IMR-90 (cell line): ENCODE results near the gene SNAP25. TPM values are rescaled to one million over a fixed set of nuclear protein-coding genes. Genes with fewer than 3 reads are reported as not detected.

ENCODE experiments used
- ATAC-seq: fragments of 200-7000 bp; cut with Tn5 transposase; 2 replicates; pipeline ENCODE4 v1.9.1; 2020; ENCODE audit warnings: low read depth, mild to moderate bottlenecking, moderate library complexity
- BruUV-seq: library from RNA; stranded (reverse); fragments of 400-500 nt; replicated peaks from 2 replicates; lab custom pipeline; 2021; lab: Mats Ljungman, UMichigan
- CTCF ChIA-PET: fragments of 300-600 bp; formaldehyde crosslinking; extraction: SDS; loops from one replicate; lab custom pipeline; 2021; ENCODE audit warnings: antibody characterized with exemption; lab: Yijun Ruan, JAX
- POLR2A ChIA-PET: fragments of 300-600 bp; sonication (Branson Sonifier 250); formaldehyde crosslinking; loops from one replicate; lab custom pipeline; 2022; ENCODE audit warnings: antibody characterized with exemption; ENCODE audit not compliant: unreplicated experiment; lab: Charles Lee
- DNase-seq: peaks from one replicate; pipeline ENCODE4 v3.0.0; 2013
- H2AFZ ChIP-seq: replicated peaks from 2 replicates; pipeline ENCODE3; 2013; ENCODE audit warnings: low read length, mild to moderate bottlenecking; ENCODE audit not compliant: poor library complexity
- H2AK5ac ChIP-seq: 2 replicates; pipeline ENCODE4 v1.6.1; 2013; ENCODE audit warnings: low read depth, low read length, inconsistent platforms
- H2AK9ac ChIP-seq: replicated peaks from 2 replicates; pipeline ENCODE3; 2013; ENCODE audit warnings: mild to moderate bottlenecking, low read depth, low read length, moderate library complexity; ENCODE audit not compliant: poor library complexity
- H2BK120ac ChIP-seq: 2 replicates; pipeline ENCODE4 v1.6.1; 2013; ENCODE audit warnings: low read depth, low read length, inconsistent platforms
- H2BK15ac ChIP-seq: 3 replicates; pipeline ENCODE4 v1.6.1; 2013; ENCODE audit warnings: low read depth, low read length, inconsistent platforms
- H2BK20ac ChIP-seq: 2 replicates; pipeline ENCODE4 v1.6.1; 2013; ENCODE audit warnings: low read depth, mild to moderate bottlenecking, inconsistent platforms, low read length, moderate library complexity
- H2BK5ac ChIP-seq: 2 replicates; pipeline ENCODE4 v1.6.1; 2013; ENCODE audit warnings: mild to moderate bottlenecking, low read depth, low read length, inconsistent platforms; ENCODE audit not compliant: poor library complexity, severe bottlenecking
- H3K14ac ChIP-seq: replicated peaks from 2 replicates; pipeline ENCODE4 v1.6.1; 2013; ENCODE audit warnings: low read depth, low read length, inconsistent platforms
- H3K18ac ChIP-seq: 2 replicates; pipeline ENCODE4 v1.6.1; 2013; ENCODE audit warnings: low read depth, low read length, control low read depth
- H3K23ac ChIP-seq: 2 replicates; pipeline ENCODE4 v1.6.1; 2013; ENCODE audit warnings: low read depth, low read length, inconsistent platforms
- H3K27ac ChIP-seq: 2 replicates; pipeline ENCODE4 v1.5.1; 2013; ENCODE audit warnings: mild to moderate bottlenecking, control low read depth, low read length; ENCODE audit not compliant: insufficient read depth
- H3K27me3 ChIP-seq: 2 replicates; pipeline ENCODE4 v1.6.1; 2013; ENCODE audit warnings: low read length; ENCODE audit not compliant: control insufficient read depth, insufficient read depth
- H3K36me3 ChIP-seq: 2 replicates; pipeline ENCODE4 v1.6.1; 2013; ENCODE audit warnings: low read length, mixed read lengths; ENCODE audit not compliant: control insufficient read depth, insufficient read depth
- H3K4ac ChIP-seq: 2 replicates; pipeline ENCODE4 v1.6.1; 2013; ENCODE audit warnings: low read depth, low read length, inconsistent platforms
- H3K4me1 ChIP-seq: 2 replicates; pipeline ENCODE4 v1.6.1; 2013; ENCODE audit warnings: low read length, mixed read lengths; ENCODE audit not compliant: control insufficient read depth, insufficient read depth
- H3K4me2 ChIP-seq: 2 replicates; pipeline ENCODE4 v1.6.1; 2013; ENCODE audit warnings: low read depth, mild to moderate bottlenecking, control low read depth, low read length, moderate library complexity
- H3K4me3 ChIP-seq: 2 replicates; pipeline ENCODE4 v1.5.1; 2013; ENCODE audit warnings: low read depth, mild to moderate bottlenecking, control low read depth, low read length, moderate library complexity; ENCODE audit not compliant: insufficient read depth
- H3K56ac ChIP-seq: 2 replicates; pipeline ENCODE4 v1.6.1; 2013; ENCODE audit warnings: low read length, inconsistent platforms; ENCODE audit not compliant: insufficient read depth; ENCODE audit errors: extremely low read depth
- H3K79me1 ChIP-seq, 2 experiments: 2 replicates each; pipeline ENCODE4 v1.6.1; 2013; ENCODE audit warnings: low read length in 2 of 2, inconsistent platforms in 1 of 2, low read depth in 1 of 2
- H3K9ac ChIP-seq: 2 replicates; pipeline ENCODE4 v1.6.1; 2013; ENCODE audit warnings: low read depth, low read length, control low read depth
- H3K9me1 ChIP-seq: 2 replicates; pipeline ENCODE4 v1.6.1; 2013; ENCODE audit warnings: low read length, inconsistent platforms; ENCODE audit not compliant: insufficient read depth
- H3K9me3 ChIP-seq: 2 replicates; pipeline ENCODE4 v1.6.1; 2013; ENCODE audit warnings: low read length; ENCODE audit not compliant: control insufficient read depth, insufficient read depth
- H4K20me1 ChIP-seq: 2 replicates; pipeline ENCODE4 v1.6.1; 2013; ENCODE audit warnings: low read length, inconsistent platforms; ENCODE audit not compliant: insufficient read depth
- H4K5ac ChIP-seq: 2 replicates; pipeline ENCODE4 v1.6.1; 2013; ENCODE audit warnings: mild to moderate bottlenecking, low read depth, low read length, control low read depth
- H4K8ac ChIP-seq, 2 experiments: 2 replicates each; pipeline ENCODE4 v1.6.1; 2013; ENCODE audit warnings: low read depth in 2 of 2, low read length in 2 of 2, control low read depth in 1 of 2, inconsistent platforms in 1 of 2
- H4K91ac ChIP-seq: 2 replicates; pipeline ENCODE4 v1.6.1; 2013; ENCODE audit warnings: low read depth, low read length, inconsistent platforms; ENCODE audit not compliant: insufficient read depth
- CEBPB ChIP-seq: IDR thresholded peaks from 2 replicates; pipeline ENCODE4 v1.6.1; 2012; ENCODE audit warnings: low read depth, low read length, improper control_type of control experiment
- CHD1 ChIP-seq: IDR thresholded peaks from 2 replicates; pipeline ENCODE4 v1.6.1; 2012; ENCODE audit warnings: low read depth, low read length, improper control_type of control experiment
- FOS ChIP-seq: fragments of 150-350 bp; IDR thresholded peaks from 2 replicates; pipeline ENCODE4 v1.6.1; 2016; ENCODE audit warnings: low read depth, low read length
- MAZ ChIP-seq: IDR thresholded peaks from 2 replicates; pipeline ENCODE4 v1.6.1; 2012; ENCODE audit warnings: low read depth, mild to moderate bottlenecking, low read length, improper control_type of control experiment, moderate library complexity, borderline replicate concordance
- MXI1 ChIP-seq: IDR thresholded peaks from 2 replicates; pipeline ENCODE4 v1.6.1; 2012; ENCODE audit warnings: low read depth, mild to moderate bottlenecking, low read length, moderate library complexity, borderline replicate concordance
- NFE2L2 ChIP-seq: fragments of 150-350 bp; IDR thresholded peaks from 2 replicates; pipeline ENCODE4 v1.6.1; 2016; ENCODE audit warnings: low read depth, mild to moderate bottlenecking, low read length
- POLR2A ChIP-seq: IDR thresholded peaks from 2 replicates; pipeline ENCODE4 v1.6.1; 2012; ENCODE audit warnings: mild to moderate bottlenecking, low read depth, low read length
- RAD21 ChIP-seq: IDR thresholded peaks from 2 replicates; pipeline ENCODE4 v1.6.1; 2012; ENCODE audit warnings: low read length, improper control_type of control experiment
- RFX5 ChIP-seq: IDR thresholded peaks from 2 replicates; pipeline ENCODE4 v1.8.0; 2012; ENCODE audit warnings: low read depth, mild to moderate bottlenecking, low read length, moderate library complexity
- SMC3 ChIP-seq: fragments of 150-350 bp; IDR thresholded peaks from 2 replicates; pipeline ENCODE4 v1.6.1; 2016; ENCODE audit warnings: low read depth, mild to moderate bottlenecking, antibody characterized with exemption, low read length, moderate library complexity
- WGBS, 2 experiments: methylation state at CpG; one replicate each; pipeline versions ENCODE4 v1.1.5 to v1.1.7; 2013; ENCODE audit warnings: missing lambda C conversion rate in 2 of 2; ENCODE audit not compliant: insufficient read length in 1 of 2; ENCODE audit errors: extremely low coverage in 2 of 2; 5-methylcytosine and 5-hydroxymethylcytosine counted together
- dilution Hi-C: fragments of 300-500 bp; cut with HindIII; formaldehyde crosslinking; loops from one replicate; pipeline ENCODE4 v1.14.3; 2018; ENCODE audit warnings: low sequenced_read_pairs; ENCODE audit not compliant: unreplicated experiment
- in situ Hi-C: fragments of 300-500 bp; cut with MboI; formaldehyde crosslinking; loops from 3 replicates; pipeline ENCODE4 v1.14.3; 2019; ENCODE audit warnings: low sequenced_read_pairs, inconsistent platforms, mixed read lengths
- intact Hi-C: fragments of 100-400 bp; cut with micrococcal nuclease; formaldehyde crosslinking; loops from 2 replicates; pipeline ENCODE4 v1.10.0; 2022
- polyA plus RNA-seq, 3 experiments: library from polyadenylated mRNA; depleted of rRNA; stranded (reverse); fragments of >200 nt; gene quantifications; 2 replicates each; pipeline ENCODE4 v1.2.3, GENCODE V29; 2012; ENCODE audit warnings: low replicate concordance in 1 of 3
- total RNA-seq: library from RNA; depleted of rRNA; stranded (reverse); fragments of >200 nt; gene quantifications from 2 replicates; pipeline ENCODE4 v1.2.3, GENCODE V29; 2012
- TF ChIP-seq, protein P1 (sequence below): fragments of 150-350 bp; IDR thresholded peaks from 2 replicates; pipeline ENCODE4 v1.6.1; 2016; ENCODE audit warnings: low read depth, mild to moderate bottlenecking, low read length, moderate library complexity, borderline replicate concordance
- TF ChIP-seq, protein P2 (sequence below): conservative IDR thresholded peaks from 2 replicates; pipeline ENCODE4 v1.5.1; 2012; ENCODE audit warnings: mild to moderate bottlenecking, low read depth, low read length, improper control_type of control experiment
- TF ChIP-seq, protein P3 (sequence below): fragments of 150-350 bp; IDR thresholded peaks from 2 replicates; pipeline ENCODE4 v1.6.1; 2017; ENCODE audit warnings: mild to moderate bottlenecking, antibody characterized with exemption, low read length, low read depth

Gene SNAP25
- total and polyA plus RNA-seq, 2 of the 4 experiments (the other 2 are of a cell fraction): 1.1 to 2.8 TPM

DNA sequence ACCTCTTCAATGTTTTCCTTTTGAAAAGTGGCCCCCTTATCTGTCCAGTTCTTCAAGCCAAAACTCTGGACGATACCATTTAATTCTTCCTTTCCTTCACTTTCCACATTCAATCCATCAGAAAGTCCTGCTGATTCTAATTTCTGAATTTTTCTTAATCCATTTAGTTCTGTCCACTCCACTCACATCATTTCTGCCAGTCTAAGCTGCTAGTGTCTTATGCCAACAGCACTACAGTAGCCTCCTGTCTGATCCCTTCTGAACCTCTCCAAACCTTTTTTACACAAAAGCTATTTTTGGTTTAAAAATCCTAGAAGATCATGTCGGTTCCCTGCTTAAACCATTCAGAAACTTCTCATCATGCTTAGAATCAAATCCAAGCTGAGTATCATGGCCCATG is 24.5 kb upstream of the SNAP25 start:
- in situ Hi-C loops: no loop called here
- no peak overlapping the region for H2AK5ac ChIP-seq
- H4K91ac ChIP-seq: no peak overlapping the region
- no peak overlapping the region for H3K9ac ChIP-seq
- H3K4me1 ChIP-seq: no peaks in the 10 kb centered on the region
- H2BK120ac ChIP-seq: no peak overlapping the region
- no peak overlapping the region for H4K8ac ChIP-seq
- no peak overlapping the region for H3K27ac ChIP-seq
- BruUV-seq: no TSS peak
- ChIA-PET CTCF (no interaction called here), POLR2A (no interaction called here)
- no peak overlapping the region for H3K18ac ChIP-seq
- no peak overlapping the region for H2AK9ac ChIP-seq
- H3K23ac ChIP-seq: no peak overlapping the region
- no peaks in the 10 kb centered on the region for H3K9me1 ChIP-seq
- no peaks in the 10 kb centered on the region for H3K79me1 ChIP-seq
- no peaks in the 10 kb centered on the region for H3K36me3 ChIP-seq
- 84% methylated on average over 2 of the region's 2 CpGs; no CpG with 5 or more reads in 1 of the 2 experiments for WGBS, 2 experiments
- ATAC-seq (no peak), DNase-seq (no peak)
- no peak overlapping the region for H3K4me3 ChIP-seq
- intact Hi-C loops: no loop called here
- no peaks in the 10 kb centered on the region for H4K20me1 ChIP-seq
- no peak overlapping the region for H4K5ac ChIP-seq
- H2BK5ac ChIP-seq: no peak overlapping the region
- no peaks in the 10 kb centered on the region for H3K27me3 ChIP-seq
- no peak overlapping the region for H2AFZ ChIP-seq
- H3K4ac ChIP-seq: no peak overlapping the region
- no peak overlapping the region for H3K56ac ChIP-seq
- no peak overlapping the region for H3K14ac ChIP-seq
- no peaks in the 10 kb centered on the region for H3K9me3 ChIP-seq
- H2BK15ac ChIP-seq: no peak overlapping the region
- no peak for TF ChIP-seq SMC3
- TF ChIP-seq CEBPB: no peak
- no peak for TF ChIP-seq FOS
- no peak for TF ChIP-seq RFX5
- no peak for TF ChIP-seq MAZ
- TF ChIP-seq POLR2A: no peak
- TF ChIP-seq NFE2L2: no peak
- TF ChIP-seq, protein P1, sequence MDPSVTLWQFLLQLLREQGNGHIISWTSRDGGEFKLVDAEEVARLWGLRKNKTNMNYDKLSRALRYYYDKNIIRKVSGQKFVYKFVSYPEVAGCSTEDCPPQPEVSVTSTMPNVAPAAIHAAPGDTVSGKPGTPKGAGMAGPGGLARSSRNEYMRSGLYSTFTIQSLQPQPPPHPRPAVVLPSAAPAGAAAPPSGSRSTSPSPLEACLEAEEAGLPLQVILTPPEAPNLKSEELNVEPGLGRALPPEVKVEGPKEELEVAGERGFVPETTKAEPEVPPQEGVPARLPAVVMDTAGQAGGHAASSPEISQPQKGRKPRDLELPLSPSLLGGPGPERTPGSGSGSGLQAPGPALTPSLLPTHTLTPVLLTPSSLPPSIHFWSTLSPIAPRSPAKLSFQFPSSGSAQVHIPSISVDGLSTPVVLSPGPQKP: no peak
- no peak for TF ChIP-seq RAD21
- TF ChIP-seq, protein P2, sequence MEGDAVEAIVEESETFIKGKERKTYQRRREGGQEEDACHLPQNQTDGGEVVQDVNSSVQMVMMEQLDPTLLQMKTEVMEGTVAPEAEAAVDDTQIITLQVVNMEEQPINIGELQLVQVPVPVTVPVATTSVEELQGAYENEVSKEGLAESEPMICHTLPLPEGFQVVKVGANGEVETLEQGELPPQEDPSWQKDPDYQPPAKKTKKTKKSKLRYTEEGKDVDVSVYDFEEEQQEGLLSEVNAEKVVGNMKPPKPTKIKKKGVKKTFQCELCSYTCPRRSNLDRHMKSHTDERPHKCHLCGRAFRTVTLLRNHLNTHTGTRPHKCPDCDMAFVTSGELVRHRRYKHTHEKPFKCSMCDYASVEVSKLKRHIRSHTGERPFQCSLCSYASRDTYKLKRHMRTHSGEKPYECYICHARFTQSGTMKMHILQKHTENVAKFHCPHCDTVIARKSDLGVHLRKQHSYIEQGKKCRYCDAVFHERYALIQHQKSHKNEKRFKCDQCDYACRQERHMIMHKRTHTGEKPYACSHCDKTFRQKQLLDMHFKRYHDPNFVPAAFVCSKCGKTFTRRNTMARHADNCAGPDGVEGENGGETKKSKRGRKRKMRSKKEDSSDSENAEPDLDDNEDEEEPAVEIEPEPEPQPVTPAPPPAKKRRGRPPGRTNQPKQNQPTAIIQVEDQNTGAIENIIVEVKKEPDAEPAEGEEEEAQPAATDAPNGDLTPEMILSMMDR: no peak
- TF ChIP-seq CHD1: no peak
- TF ChIP-seq, protein P3, sequence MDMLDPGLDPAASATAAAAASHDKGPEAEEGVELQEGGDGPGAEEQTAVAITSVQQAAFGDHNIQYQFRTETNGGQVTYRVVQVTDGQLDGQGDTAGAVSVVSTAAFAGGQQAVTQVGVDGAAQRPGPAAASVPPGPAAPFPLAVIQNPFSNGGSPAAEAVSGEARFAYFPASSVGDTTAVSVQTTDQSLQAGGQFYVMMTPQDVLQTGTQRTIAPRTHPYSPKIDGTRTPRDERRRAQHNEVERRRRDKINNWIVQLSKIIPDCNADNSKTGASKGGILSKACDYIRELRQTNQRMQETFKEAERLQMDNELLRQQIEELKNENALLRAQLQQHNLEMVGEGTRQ: no peak
- no peak for TF ChIP-seq MXI1
- dilution Hi-C loops: no loop called here
- no peak overlapping the region for H3K4me2 ChIP-seq
- H2BK20ac ChIP-seq: no peak overlapping the region
